Smooth muscle cell (in vitro differentiated cells): Measurements from ENCODE around the gene LPIN1. TPM values are rescaled to one million over a fixed set of nuclear protein-coding genes. Genes with fewer than 3 reads are reported as not detected.
"Not testable (repeated sequence)": the region's sequence is repeated elsewhere in the genome, so short reads cannot be mapped to it uniquely, and the experiment has no call there.

Experiments used
- DNase-seq: peaks from one replicate; lab custom pipeline; 2025; ENCODE audit not compliant: unreplicated experiment; lab: John Stamatoyannopoulos, UW
- H2AFZ ChIP-seq: fragments of 200-600 bp; sonication (generic); 2 replicates; pipeline ENCODE4 v1.6.0; 2016; ENCODE audit warnings: antibody characterized with exemption, low read depth, mild to moderate bottlenecking
- H3F3A ChIP-seq: fragments of 200-600 bp; sonication (generic); 2 replicates; pipeline ENCODE4 v1.6.0; 2017; ENCODE audit warnings: antibody characterized with exemption, low read depth
- H3K27ac ChIP-seq: fragments of 200-600 bp; sonication (generic); 2 replicates; pipeline ENCODE4 v1.5.1; 2016; ENCODE audit warnings: low read depth, mild to moderate bottlenecking
- H3K27me3 ChIP-seq: fragments of 200-600 bp; sonication (generic); 2 replicates; pipeline ENCODE4 v1.6.1; 2016; ENCODE audit warnings: low read depth, mild to moderate bottlenecking
- H3K36me3 ChIP-seq: fragments of 200-600 bp; sonication (generic); 2 replicates; pipeline ENCODE4 v1.5.1; 2016; ENCODE audit warnings: low read depth
- H3K4me1 ChIP-seq: fragments of 200-600 bp; sonication (generic); 2 replicates; pipeline ENCODE4 v1.5.1; 2016; ENCODE audit warnings: low read depth
- H3K4me2 ChIP-seq: fragments of 200-600 bp; sonication (generic); 2 replicates; pipeline ENCODE4 v1.6.0; 2016; ENCODE audit warnings: mild to moderate bottlenecking
- H3K4me3 ChIP-seq: fragments of 200-600 bp; sonication (generic); 2 replicates; pipeline ENCODE4 v1.5.1; 2016; ENCODE audit warnings: mild to moderate bottlenecking
- H3K79me2 ChIP-seq: fragments of 200-600 bp; sonication (generic); 2 replicates; pipeline ENCODE4 v1.6.0; 2016; ENCODE audit warnings: low read depth, mild to moderate bottlenecking
- H3K9ac ChIP-seq: fragments of 200-600 bp; sonication (generic); 2 replicates; pipeline ENCODE4 v1.6.0; 2016; ENCODE audit warnings: low read depth
- H3K9me3 ChIP-seq: fragments of 200-600 bp; sonication (generic); replicated peaks from 2 replicates; pipeline ENCODE4 v1.5.1; 2016; ENCODE audit warnings: low read depth
- H4K20me1 ChIP-seq: fragments of 200-600 bp; sonication (generic); 2 replicates; pipeline ENCODE4 v1.6.0; 2016; ENCODE audit warnings: low read depth
- WGBS: methylation state at CpG from one replicate; pipeline ENCODE4 v1.1.7; 2016; ENCODE audit warnings: low lambda C conversion rate; 5-methylcytosine and 5-hydroxymethylcytosine counted together
- polyA plus RNA-seq: library from polyadenylated mRNA; unstranded; fragments of >200 nt; fragmentation: Nextera tagmentation; extraction: Ambion mirVana; gene quantifications from 2 replicates; pipeline ENCODE4 v1.2.1, GENCODE V29; 2016
- total RNA-seq: library from RNA; depleted of rRNA; stranded (reverse); fragments of >200 nt; gene quantifications from 2 replicates; pipeline ENCODE4 v1.2.3, GENCODE V29; 2014
- TF ChIP-seq, protein P1 (sequence below): fragments of 200-600 bp; sonication (generic); IDR thresholded peaks from 2 replicates; pipeline ENCODE4 v1.5.1; 2017; ENCODE audit warnings: borderline replicate concordance, mild to moderate bottlenecking, antibody characterized with exemption; ENCODE audit not compliant: insufficient read depth, poor library complexity, severe bottlenecking

LPIN1 gene
- total and polyA plus RNA-seq, 2 experiments from 2014 or later = 13.8 to 17.9 TPM

- Histone ChIP-seq H4K20me1 (no peaks in the 10 kb centered on the region), H3K4me2 (no peak overlapping the region), H3K79me2 (no peaks in the 10 kb centered on the region), H3K36me3 (no peaks in the 10 kb centered on the region), H3K9me3 (no peaks in the 10 kb centered on the region), H2AFZ (no peak overlapping the region), H3F3A (no peaks in the 10 kb centered on the region), H3K9ac (no peak overlapping the region), H3K27ac (no peak overlapping the region), H3K4me3 (no peak overlapping the region), H3K4me1 (no peaks in the 10 kb centered on the region), H3K27me3 (no peaks in the 10 kb centered on the region)
- DNase-seq = no peak
- TF ChIP-seq, protein P1, sequence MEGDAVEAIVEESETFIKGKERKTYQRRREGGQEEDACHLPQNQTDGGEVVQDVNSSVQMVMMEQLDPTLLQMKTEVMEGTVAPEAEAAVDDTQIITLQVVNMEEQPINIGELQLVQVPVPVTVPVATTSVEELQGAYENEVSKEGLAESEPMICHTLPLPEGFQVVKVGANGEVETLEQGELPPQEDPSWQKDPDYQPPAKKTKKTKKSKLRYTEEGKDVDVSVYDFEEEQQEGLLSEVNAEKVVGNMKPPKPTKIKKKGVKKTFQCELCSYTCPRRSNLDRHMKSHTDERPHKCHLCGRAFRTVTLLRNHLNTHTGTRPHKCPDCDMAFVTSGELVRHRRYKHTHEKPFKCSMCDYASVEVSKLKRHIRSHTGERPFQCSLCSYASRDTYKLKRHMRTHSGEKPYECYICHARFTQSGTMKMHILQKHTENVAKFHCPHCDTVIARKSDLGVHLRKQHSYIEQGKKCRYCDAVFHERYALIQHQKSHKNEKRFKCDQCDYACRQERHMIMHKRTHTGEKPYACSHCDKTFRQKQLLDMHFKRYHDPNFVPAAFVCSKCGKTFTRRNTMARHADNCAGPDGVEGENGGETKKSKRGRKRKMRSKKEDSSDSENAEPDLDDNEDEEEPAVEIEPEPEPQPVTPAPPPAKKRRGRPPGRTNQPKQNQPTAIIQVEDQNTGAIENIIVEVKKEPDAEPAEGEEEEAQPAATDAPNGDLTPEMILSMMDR = no peak
- WGBS = 90% methylated on average over 24 of the region's 25 CpGs
Observed at GRCh38 chr2:11812466-11813248, 66.2 kb downstream of the LPIN1 start.

GRCh38 chr2:11813345-11813744 lies 66.9 kb downstream of the LPIN1 start:
- 97% methylated on average over 10 of the region's 10 CpGs for WGBS
- not testable (repeated sequence) for DNase-seq, H2AFZ ChIP-seq, H3K27ac ChIP-seq, H3K4me2 ChIP-seq, H3K9ac ChIP-seq, H3K36me3 ChIP-seq, H3K9me3 ChIP-seq, H3F3A ChIP-seq, H3K4me1 ChIP-seq, H4K20me1 ChIP-seq, H3K4me3 ChIP-seq, H3K27me3 ChIP-seq, H3K79me2 ChIP-seq

- no peaks in the 10 kb centered on the region for H4K20me1 ChIP-seq
- TF ChIP-seq, protein P1 = no peak
- 95% methylated on average over 7 of the region's 7 CpGs for WGBS
Observed at GRCh38 chr2:11813951-11814350, 67.5 kb downstream of the LPIN1 start.

GRCh38 chr2:11814979-11815510 lies 68.6 kb downstream of the LPIN1 start:
- TF ChIP-seq, protein P1 = no peak
- Histone ChIP-seq H4K20me1 (no peaks in the 10 kb centered on the region), H3K27ac (no peak overlapping the region), H3F3A (peaks cover 4% of the 10 kb centered on the region), H3K4me3 (no peak overlapping the region), H3K4me2 (no peak overlapping the region), H3K27me3 (no peaks in the 10 kb centered on the region), H2AFZ (no peak overlapping the region), H3K36me3 (no peaks in the 10 kb centered on the region), H3K9ac (no peak overlapping the region), H3K4me1 (no peaks in the 10 kb centered on the region), H3K9me3 (no peaks in the 10 kb centered on the region), H3K79me2 (no peaks in the 10 kb centered on the region)
- 98% methylated on average over 13 of the region's 13 CpGs for WGBS
- no peak for DNase-seq

More at GRCh38 chr2:11813951-11814350, 67.5 kb downstream of the LPIN1 start:
- H3K79me2 ChIP-seq = no peaks in the 10 kb centered on the region
- no peaks in the 10 kb centered on the region for H3K4me1 ChIP-seq
- H3K9ac ChIP-seq = no peak overlapping the region
- no peaks in the 10 kb centered on the region for H3K36me3 ChIP-seq
- H3K27ac ChIP-seq = no peak overlapping the region
- H3F3A ChIP-seq = peaks cover 4% of the 10 kb centered on the region
- no peak overlapping the region for H2AFZ ChIP-seq
- H3K4me3 ChIP-seq = no peak overlapping the region
- no peaks in the 10 kb centered on the region for H3K9me3 ChIP-seq
- no peak for DNase-seq
- H3K27me3 ChIP-seq = no peaks in the 10 kb centered on the region
- H3K4me2 ChIP-seq = no peak overlapping the region

- H3F3A ChIP-seq, DNase-seq, H3K4me3 ChIP-seq, H3K4me1 ChIP-seq, H3K9ac ChIP-seq, H3K79me2 ChIP-seq, H2AFZ ChIP-seq, H3K27me3 ChIP-seq, H3K36me3 ChIP-seq, H3K9me3 ChIP-seq, H4K20me1 ChIP-seq, H3K4me2 ChIP-seq, H3K27ac ChIP-seq: not testable (repeated sequence)
- WGBS = 99% methylated on average over 3 of the region's 3 CpGs
Observed at GRCh38 chr2:11816935-11817334, 70.5 kb downstream of the LPIN1 start.
